GM19240 (cell line): Measurements from ENCODE around the gene TIGIT.

ENCODE experiments used
- DNase-seq: peaks from one replicate; pipeline ENCODE4 v3.0.0; 2011; ENCODE audit warnings: low spot score; ENCODE audit not compliant: insufficient read length

TIGIT gene

GRCh38 chr3:114351123-114351821, 57.4 kb downstream of the TIGIT start:
- DNase-seq: no peak

GRCh38 chr3:114351822-114352145, 58.0 kb downstream of the TIGIT start:
- no peak for DNase-seq

- no peak for DNase-seq
These were observed 61.8 kb downstream of the TIGIT start for GRCh38 chr3:114355653-114356052.

DNA sequence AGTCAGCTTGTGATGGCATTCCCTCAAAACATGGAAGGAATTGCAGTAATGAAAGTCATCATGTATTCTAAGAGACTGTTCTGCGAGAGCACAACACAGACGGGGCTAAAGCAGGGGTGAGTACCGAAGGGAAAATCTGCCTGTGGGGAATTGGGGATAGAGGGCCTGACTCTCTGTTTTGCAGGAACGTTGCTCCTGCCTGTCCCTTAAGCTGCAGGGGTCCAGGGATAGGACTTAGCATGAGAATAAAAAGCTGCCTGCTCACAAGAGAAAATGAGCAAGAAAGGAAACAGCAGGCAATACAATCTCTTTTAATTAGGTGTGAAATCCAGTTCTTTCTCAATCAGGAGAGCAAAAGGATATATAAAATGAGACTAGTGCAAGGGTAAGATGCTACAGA, 62.2 kb downstream of the TIGIT start:
- DNase-seq: no peak

- no peak for DNase-seq
These were observed 62.7 kb downstream of the TIGIT start for GRCh38 chr3:114356525-114356924.
